ENCODE results near the gene SMURF2. TPM values are rescaled to one million over a fixed set of nuclear protein-coding genes. Genes with fewer than 3 reads are reported as not detected.
"Not testable (repeated sequence)": the region's sequence is repeated elsewhere in the genome, so short reads cannot be mapped to it uniquely, and the experiment has no call there.

Gene SMURF2
- polyA plus RNA-seq, 1 of the 3 experiments (the other 2 are of a cell fraction) = 36.6 TPM

DNA sequence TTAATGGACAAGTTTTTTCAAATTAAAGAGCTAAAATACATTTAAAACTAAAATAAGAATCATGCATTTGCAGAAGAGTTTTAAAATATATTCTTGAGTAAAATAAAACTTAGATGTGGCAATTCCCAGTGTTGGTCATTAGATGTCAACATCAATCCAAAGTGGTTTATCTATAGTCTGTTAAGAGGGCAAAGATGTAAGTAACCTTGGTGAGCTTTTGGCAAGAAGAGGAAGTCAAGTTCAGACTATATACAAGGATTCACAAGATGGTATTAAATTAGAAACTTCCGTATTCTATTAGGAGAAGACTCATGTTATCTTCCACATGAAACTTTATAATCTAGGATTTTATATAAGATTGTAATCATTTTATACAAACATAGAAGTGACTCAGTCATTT is 82.2 kb downstream of the SMURF2 start:
- Histone ChIP-seq H3F3A (replicated peaks; ENCODE audit: insufficient read depth) (peaks cover 87% of the 10 kb centered on the region), H3K4me1 (ENCODE audit: control insufficient read depth in 1 of 2, insufficient read depth in 2 of 2, low read depth in 1 of 2, low read length in 1 of 2) (peaks cover 0 to 16% of the 10 kb centered on the region in 2 experiments; a peak in 2 of 4 replicates), H3K36me3 (replicated peaks in 1 of 2; ENCODE audit: control insufficient read depth in 1 of 2, insufficient read depth in 2 of 2, low read length in 1 of 2) (peaks cover 38 to 88% of the 10 kb centered on the region in 2 experiments), H3K9me3 (no peaks in the 10 kb centered on the region), H3K9me2 (0 out of 2 replicates have a peak, but pooled peaks cover 2% of the 10 kb centered on the region), H3K4me2 (no peak overlapping the region), H3K79me2 (ENCODE audit: insufficient read depth) (peaks cover 92% of the 10 kb centered on the region), H3K4me3 (ENCODE audit: low read depth in 2 of 2, low read length in 1 of 2) (no peak overlapping the region), H4K20me1 (ENCODE audit: insufficient read depth) (peaks cover 51% of the 10 kb centered on the region), H3K27me3 (ENCODE audit: insufficient read depth) (no peaks in the 10 kb centered on the region), H3K27ac (ENCODE audit: low read depth in 2 of 2, low read length in 1 of 2) (peak overlapping the region in 1 of 2 experiments; percentile 70; a peak in 2 of 4 replicates), H2AFZ (ENCODE audit: low read depth) (no peak overlapping the region), H3K9ac (no peak overlapping the region)
- no peak for DNase-seq
- TF ChIP-seq GABPA (IDR thresholded peaks at IDR 0.05; ENCODE audit: low read depth) (no peak), FOXJ3 (CRISPR knock-in tag; IDR thresholded peaks at IDR 0.05) (no peak), RFX5 (IDR thresholded peaks at IDR 0.05; ENCODE audit: low read length) (no peak), TAF1 (IDR thresholded peaks at IDR 0.05; ENCODE audit: borderline replicate concordance, low read depth, low read length) (no peak), FOXM1 (IDR thresholded peaks at IDR 0.05; ENCODE audit: low read depth) (no peak), USF1 (IDR thresholded peaks at IDR 0.05; ENCODE audit: borderline replicate concordance, low read depth) (no peak), TEAD4 (IDR thresholded peaks at IDR 0.05; ENCODE audit: borderline replicate concordance, insufficient read depth) (no peak), NFIC (IDR thresholded peaks at IDR 0.05; ENCODE audit: borderline replicate concordance) (no peak), MXI1 (IDR thresholded peaks at IDR 0.05; ENCODE audit: low read depth, low read length) (no peak), CHD2 (IDR thresholded peaks at IDR 0.05; ENCODE audit: low read length, partially characterized antibody) (no peak), POLR2AphosphoS5 (IDR thresholded peaks at IDR 0.05; ENCODE audit: low read depth, low read length) (no peak), GATA2 (CRISPR knock-in tag; IDR thresholded peaks at IDR 0.05) (no peak), NRF1 (IDR thresholded peaks at IDR 0.05; ENCODE audit: low read depth, low read length) (no peak), RAD21 (IDR thresholded peaks at IDR 0.05; ENCODE audit: low read length) (no peak), FOSL2 (IDR thresholded peaks at IDR 0.05; ENCODE audit: borderline replicate concordance, low read depth) (no peak), EP300 (IDR thresholded peaks at IDR 0.05; ENCODE audit: borderline replicate concordance in 1 of 2, low read depth in 1 of 2, low read length in 1 of 2) (no peak)
- TF ChIP-seq, protein P1, sequence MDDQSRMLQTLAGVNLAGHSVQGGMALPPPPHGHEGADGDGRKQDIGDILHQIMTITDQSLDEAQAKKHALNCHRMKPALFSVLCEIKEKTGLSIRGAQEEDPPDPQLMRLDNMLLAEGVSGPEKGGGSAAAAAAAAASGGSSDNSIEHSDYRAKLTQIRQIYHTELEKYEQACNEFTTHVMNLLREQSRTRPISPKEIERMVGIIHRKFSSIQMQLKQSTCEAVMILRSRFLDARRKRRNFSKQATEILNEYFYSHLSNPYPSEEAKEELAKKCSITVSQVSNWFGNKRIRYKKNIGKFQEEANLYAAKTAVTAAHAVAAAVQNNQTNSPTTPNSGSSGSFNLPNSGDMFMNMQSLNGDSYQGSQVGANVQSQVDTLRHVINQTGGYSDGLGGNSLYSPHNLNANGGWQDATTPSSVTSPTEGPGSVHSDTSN (IDR thresholded peaks at IDR 0.05) = no peak
- TF ChIP-seq, protein P2, sequence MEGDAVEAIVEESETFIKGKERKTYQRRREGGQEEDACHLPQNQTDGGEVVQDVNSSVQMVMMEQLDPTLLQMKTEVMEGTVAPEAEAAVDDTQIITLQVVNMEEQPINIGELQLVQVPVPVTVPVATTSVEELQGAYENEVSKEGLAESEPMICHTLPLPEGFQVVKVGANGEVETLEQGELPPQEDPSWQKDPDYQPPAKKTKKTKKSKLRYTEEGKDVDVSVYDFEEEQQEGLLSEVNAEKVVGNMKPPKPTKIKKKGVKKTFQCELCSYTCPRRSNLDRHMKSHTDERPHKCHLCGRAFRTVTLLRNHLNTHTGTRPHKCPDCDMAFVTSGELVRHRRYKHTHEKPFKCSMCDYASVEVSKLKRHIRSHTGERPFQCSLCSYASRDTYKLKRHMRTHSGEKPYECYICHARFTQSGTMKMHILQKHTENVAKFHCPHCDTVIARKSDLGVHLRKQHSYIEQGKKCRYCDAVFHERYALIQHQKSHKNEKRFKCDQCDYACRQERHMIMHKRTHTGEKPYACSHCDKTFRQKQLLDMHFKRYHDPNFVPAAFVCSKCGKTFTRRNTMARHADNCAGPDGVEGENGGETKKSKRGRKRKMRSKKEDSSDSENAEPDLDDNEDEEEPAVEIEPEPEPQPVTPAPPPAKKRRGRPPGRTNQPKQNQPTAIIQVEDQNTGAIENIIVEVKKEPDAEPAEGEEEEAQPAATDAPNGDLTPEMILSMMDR (IDR thresholded peaks at IDR 0.05) = no peak
- 89% methylated on average over 1 of the region's 1 CpG for WGBS (ENCODE audit: low lambda C conversion rate)
- POLR2A ChIA-PET = no interaction called here
- CTCF ChIA-PET = interaction anchor here (1.1 kb wide), 1 partner anchor 41 kb away, joined by 3 read pairs; no protein-coding TSS in a partner anchor

DNA sequence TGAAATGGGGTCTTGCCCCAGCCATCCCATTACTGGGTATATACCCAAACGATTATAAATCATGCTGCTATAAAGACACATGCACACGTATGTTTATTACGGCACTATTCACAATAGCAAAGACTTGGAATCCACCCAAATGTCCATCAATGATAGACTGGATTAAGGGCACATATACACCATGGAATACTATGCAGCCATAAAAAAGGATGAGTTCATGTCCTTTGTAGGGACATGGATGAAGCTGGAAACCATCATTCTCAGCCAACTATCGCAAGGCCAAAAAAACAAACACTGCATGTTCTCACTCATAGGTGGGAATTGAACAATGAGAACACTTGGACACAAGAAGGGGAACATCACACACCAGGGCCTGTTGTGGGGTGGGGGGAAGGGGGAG is 85.1 kb downstream of the SMURF2 start:
- Histone ChIP-seq H4K20me1 (ENCODE audit: insufficient read depth) (peaks cover 58% of the 10 kb centered on the region), H3F3A (replicated peaks; ENCODE audit: insufficient read depth) (peaks cover 91% of the 10 kb centered on the region), H3K36me3 (replicated peaks in 1 of 2; ENCODE audit: control insufficient read depth in 1 of 2, insufficient read depth in 2 of 2, low read length in 1 of 2) (peaks cover 30 to 88% of the 10 kb centered on the region in 2 experiments), H3K79me2 (ENCODE audit: insufficient read depth) (peaks cover 88% of the 10 kb centered on the region), H3K4me1 (ENCODE audit: control insufficient read depth in 1 of 2, insufficient read depth in 2 of 2, low read depth in 1 of 2, low read length in 1 of 2) (peaks cover 4 to 32% of the 10 kb centered on the region in 2 experiments)
- 94% methylated on average over 4 of the region's 4 CpGs for WGBS (ENCODE audit: low lambda C conversion rate)
- H3K27ac ChIP-seq (ENCODE audit: low read depth in 2 of 2, low read length in 1 of 2); DNase-seq; H2AFZ ChIP-seq (ENCODE audit: low read depth); H3K27me3 ChIP-seq (ENCODE audit: insufficient read depth); H3K9ac ChIP-seq; H3K9me3 ChIP-seq; H3K4me2 ChIP-seq; H3K4me3 ChIP-seq (ENCODE audit: low read depth in 2 of 2, low read length in 1 of 2); POLR2A ChIA-PET; H3K9me2 ChIP-seq: not testable (repeated sequence)
- CTCF ChIA-PET = interaction anchor here (1.2 to 1.4 kb wide), 3 partner anchors 9 to 158 kb away, joined by 3 read pairs; no protein-coding TSS in a partner anchor
